Lower leg skin (tissue), 3 donors: ENCODE data around the gene PDX1.

Experiments used
- POLR2A ChIP-seq, 2 donors: fragments of 450-650 bp; IDR thresholded peaks; one replicate each; pipeline ENCODE4 v1.6.1; 2016 to 2017; ENCODE audit warnings: antibody characterized with exemption in 2 of 2, mild to moderate bottlenecking in 1 of 2, moderate library complexity in 1 of 2
- TF ChIP-seq, protein P1 (sequence below), 3 donors: fragments of 450-650 bp; IDR thresholded peaks; one replicate each; pipeline ENCODE4 v1.5.1; 2016; ENCODE audit warnings: antibody characterized with exemption in 3 of 3, mild to moderate bottlenecking in 3 of 3, moderate library complexity in 2 of 3

GRCh38 chr13:27967736-27968315, 48.0 kb downstream of the PDX1 start:
- TF ChIP-seq, protein P1, sequence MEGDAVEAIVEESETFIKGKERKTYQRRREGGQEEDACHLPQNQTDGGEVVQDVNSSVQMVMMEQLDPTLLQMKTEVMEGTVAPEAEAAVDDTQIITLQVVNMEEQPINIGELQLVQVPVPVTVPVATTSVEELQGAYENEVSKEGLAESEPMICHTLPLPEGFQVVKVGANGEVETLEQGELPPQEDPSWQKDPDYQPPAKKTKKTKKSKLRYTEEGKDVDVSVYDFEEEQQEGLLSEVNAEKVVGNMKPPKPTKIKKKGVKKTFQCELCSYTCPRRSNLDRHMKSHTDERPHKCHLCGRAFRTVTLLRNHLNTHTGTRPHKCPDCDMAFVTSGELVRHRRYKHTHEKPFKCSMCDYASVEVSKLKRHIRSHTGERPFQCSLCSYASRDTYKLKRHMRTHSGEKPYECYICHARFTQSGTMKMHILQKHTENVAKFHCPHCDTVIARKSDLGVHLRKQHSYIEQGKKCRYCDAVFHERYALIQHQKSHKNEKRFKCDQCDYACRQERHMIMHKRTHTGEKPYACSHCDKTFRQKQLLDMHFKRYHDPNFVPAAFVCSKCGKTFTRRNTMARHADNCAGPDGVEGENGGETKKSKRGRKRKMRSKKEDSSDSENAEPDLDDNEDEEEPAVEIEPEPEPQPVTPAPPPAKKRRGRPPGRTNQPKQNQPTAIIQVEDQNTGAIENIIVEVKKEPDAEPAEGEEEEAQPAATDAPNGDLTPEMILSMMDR (IDR thresholded peaks at IDR 0.05) = no peak
- TF ChIP-seq POLR2A (IDR thresholded peaks at IDR 0.05) = no peak
